ENCODE results near the gene FIGN.

Gene FIGN

DNA sequence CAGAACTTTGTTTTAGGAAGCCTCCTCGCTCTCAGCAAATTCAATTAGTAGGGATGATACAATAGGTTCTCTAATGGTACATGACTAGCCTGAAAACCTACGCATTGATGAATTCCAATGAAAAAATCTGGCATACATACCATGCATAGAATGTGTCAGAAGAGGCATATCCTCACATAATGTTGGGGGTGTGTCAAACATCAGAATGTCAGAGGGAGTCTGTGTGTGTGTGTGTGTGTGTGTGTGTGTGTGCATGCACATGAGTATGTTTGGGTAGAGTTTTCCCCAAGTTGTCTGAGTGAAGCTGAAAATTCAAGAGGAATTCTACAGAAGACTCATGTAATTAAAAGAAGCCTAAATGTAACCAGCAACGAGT is 78.5 kb downstream of the FIGN start:
- no peak overlapping the region for H3K14ac ChIP-seq (ENCODE audit: low read length)
- no CpG with 5 or more reads among the region's 3 CpGs for WGBS (ENCODE audit: extremely low coverage, insufficient coverage, insufficient read length)
- no peak overlapping the region for H2AK5ac ChIP-seq (ENCODE audit: low read length)
- no peak overlapping the region for H3K18ac ChIP-seq (ENCODE audit: low read length)
- H3K4ac ChIP-seq (ENCODE audit: low read depth, low read length), result no peak overlapping the region
- H4K8ac ChIP-seq (ENCODE audit: low read depth, low read length), result no peak overlapping the region
- H3K4me1 ChIP-seq (ENCODE audit: control insufficient read depth in 1 of 2, insufficient read depth in 2 of 2, low read length in 2 of 2), result peaks cover 8 to 15% of the 10 kb centered on the region in 2 experiments
- no peak overlapping the region for H3K27ac ChIP-seq (ENCODE audit: low read depth, low read length)
- H3K4me2 ChIP-seq (ENCODE audit: low read length), result no peak overlapping the region
- H3K36me3 ChIP-seq (ENCODE audit: control insufficient read depth in 1 of 2, insufficient read depth in 2 of 2, low read length in 2 of 2), result no peaks in the 10 kb centered on the region
- H4K12ac ChIP-seq (ENCODE audit: low read depth, low read length), result no peak overlapping the region
- H3K79me2 ChIP-seq (ENCODE audit: control insufficient read depth, insufficient read depth, low read length, poor library complexity), result peaks cover 2% of the 10 kb centered on the region
- no peak overlapping the region for H2BK120ac ChIP-seq (ENCODE audit: insufficient read depth, low read length, poor library complexity)
- no peaks in the 10 kb centered on the region for H3K9me3 ChIP-seq (ENCODE audit: insufficient read depth, low read depth, low read length)
- no peak overlapping the region for H3K9ac ChIP-seq (ENCODE audit: low read length)
- no peaks in the 10 kb centered on the region for H3K79me1 ChIP-seq (ENCODE audit: low read length)
- no peak overlapping the region for H3K23ac ChIP-seq (ENCODE audit: low read length)
- H3K4me3 ChIP-seq (ENCODE audit: low read depth, low read length), result no peak overlapping the region
- H2AFZ ChIP-seq (ENCODE audit: insufficient read depth, low read length, poor library complexity), result no peak overlapping the region
- no peak overlapping the region for H2BK5ac ChIP-seq (ENCODE audit: low read depth, low read length, poor library complexity)
- DNase-seq, result peak; percentile 22 to 57
- H3K27me3 ChIP-seq (ENCODE audit: insufficient read depth, low read length), result no peaks in the 10 kb centered on the region
- H2BK12ac ChIP-seq (ENCODE audit: low read length), result no peak overlapping the region
- H4K91ac ChIP-seq (ENCODE audit: low read depth, low read length), result no peak overlapping the region

DNA sequence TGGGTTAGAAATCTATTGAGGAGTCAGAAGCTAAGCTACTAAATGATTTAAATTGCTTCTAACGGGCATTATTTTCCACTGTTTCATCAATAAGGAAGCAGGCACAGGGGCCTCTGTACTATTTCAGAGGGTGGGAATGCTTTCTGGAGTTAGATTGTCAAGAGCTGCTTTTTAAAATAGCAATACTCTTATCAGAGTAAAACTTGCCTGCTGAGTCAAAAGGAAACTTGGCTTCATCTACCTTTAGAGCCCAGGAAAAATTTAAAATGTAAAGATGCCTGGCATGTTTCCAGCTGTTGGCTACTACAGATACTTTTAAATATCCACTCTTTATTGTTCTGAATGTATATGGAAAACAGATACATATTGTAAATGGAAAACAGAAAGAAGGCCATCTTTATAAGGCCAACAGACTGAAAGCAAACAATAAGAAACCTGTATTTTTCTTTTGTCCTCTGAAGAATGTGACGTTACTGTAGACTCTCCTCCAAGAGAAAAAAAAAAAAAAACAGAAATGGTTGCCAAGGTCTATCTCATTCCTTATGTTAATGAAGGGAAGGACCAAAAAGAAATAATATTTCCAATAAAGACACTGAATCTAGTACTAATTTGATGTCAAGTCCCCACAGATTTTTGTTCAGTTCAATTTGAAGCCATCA is 79.1 kb downstream of the FIGN start:
- peak overlapping the region; percentile 58 for H2BK120ac ChIP-seq (ENCODE audit: insufficient read depth, low read length, poor library complexity)
- H2BK5ac ChIP-seq (ENCODE audit: low read depth, low read length, poor library complexity), result no peak overlapping the region
- H2BK12ac ChIP-seq (ENCODE audit: low read length), result no peak overlapping the region
- H3K4me3 ChIP-seq (ENCODE audit: low read depth, low read length), result no peak overlapping the region
- H3K4me2 ChIP-seq (ENCODE audit: low read length), result no peak overlapping the region
- WGBS (ENCODE audit: extremely low coverage, insufficient coverage, insufficient read length), result no CpG with 5 or more reads among the region's 2 CpGs
- no peaks in the 10 kb centered on the region for H3K79me1 ChIP-seq (ENCODE audit: low read length)
- no peak overlapping the region for H4K12ac ChIP-seq (ENCODE audit: low read depth, low read length)
- peaks cover 8 to 12% of the 10 kb centered on the region in 2 experiments for H3K4me1 ChIP-seq (ENCODE audit: control insufficient read depth in 1 of 2, insufficient read depth in 2 of 2, low read length in 2 of 2)
- no peak overlapping the region for H4K91ac ChIP-seq (ENCODE audit: low read depth, low read length)
- H3K27ac ChIP-seq (ENCODE audit: low read depth, low read length), result peak overlapping the region; percentile 4
- H3K36me3 ChIP-seq (ENCODE audit: control insufficient read depth in 1 of 2, insufficient read depth in 2 of 2, low read length in 2 of 2), result no peaks in the 10 kb centered on the region
- no peak overlapping the region for H3K23ac ChIP-seq (ENCODE audit: low read length)
- H2AK5ac ChIP-seq (ENCODE audit: low read length), result no peak overlapping the region
- no peak overlapping the region for H3K9ac ChIP-seq (ENCODE audit: low read length)
- H3K14ac ChIP-seq (ENCODE audit: low read length), result no peak overlapping the region
- no peaks in the 10 kb centered on the region for H3K27me3 ChIP-seq (ENCODE audit: insufficient read depth, low read length)
- peaks cover 2% of the 10 kb centered on the region for H3K79me2 ChIP-seq (ENCODE audit: control insufficient read depth, insufficient read depth, low read length, poor library complexity)
- H3K4ac ChIP-seq (ENCODE audit: low read depth, low read length), result no peak overlapping the region
- no peaks in the 10 kb centered on the region for H3K9me3 ChIP-seq (ENCODE audit: insufficient read depth, low read depth, low read length)
- no peak overlapping the region for H4K8ac ChIP-seq (ENCODE audit: low read depth, low read length)
- no peak overlapping the region for H2AFZ ChIP-seq (ENCODE audit: insufficient read depth, low read length, poor library complexity)
- no peak for DNase-seq
- no peak overlapping the region for H3K18ac ChIP-seq (ENCODE audit: low read length)

DNA sequence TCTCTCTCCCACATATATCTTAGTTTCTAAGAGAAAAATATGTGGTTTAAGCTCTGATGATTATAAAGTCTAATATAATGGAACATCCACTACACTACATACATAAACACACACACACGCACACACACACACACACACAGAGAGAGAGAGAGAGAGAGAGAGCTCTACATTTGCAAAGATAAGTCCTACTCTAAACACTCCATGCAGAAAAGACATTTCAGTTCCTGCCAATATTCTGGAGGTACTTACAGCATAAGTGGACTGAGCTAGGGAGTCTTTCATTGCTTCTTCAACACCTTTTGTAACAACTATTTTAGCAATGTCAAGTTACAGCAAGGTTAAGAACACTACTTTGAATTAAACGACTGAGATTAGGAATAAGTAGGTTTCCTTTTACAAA is 80.1 kb downstream of the FIGN start:
- H4K91ac ChIP-seq (ENCODE audit: low read depth, low read length), result no peak overlapping the region
- peaks cover 8 to 12% of the 10 kb centered on the region in 2 experiments for H3K4me1 ChIP-seq (ENCODE audit: control insufficient read depth in 1 of 2, insufficient read depth in 2 of 2, low read length in 2 of 2)
- no peak overlapping the region for H2BK5ac ChIP-seq (ENCODE audit: low read depth, low read length, poor library complexity)
- no peak overlapping the region for H3K4ac ChIP-seq (ENCODE audit: low read depth, low read length)
- H3K23ac ChIP-seq (ENCODE audit: low read length), result no peak overlapping the region
- no peak for DNase-seq
- no peak overlapping the region for H4K8ac ChIP-seq (ENCODE audit: low read depth, low read length)
- H2AK5ac ChIP-seq (ENCODE audit: low read length), result no peak overlapping the region
- H3K9me3 ChIP-seq (ENCODE audit: insufficient read depth, low read depth, low read length), result no peaks in the 10 kb centered on the region
- H2AFZ ChIP-seq (ENCODE audit: insufficient read depth, low read length, poor library complexity), result no peak overlapping the region
- H3K4me3 ChIP-seq (ENCODE audit: low read depth, low read length), result no peak overlapping the region
- WGBS (ENCODE audit: extremely low coverage, insufficient coverage, insufficient read length), result no CpG with 5 or more reads among the region's 2 CpGs
- H3K36me3 ChIP-seq (ENCODE audit: control insufficient read depth in 1 of 2, insufficient read depth in 2 of 2, low read length in 2 of 2), result no peaks in the 10 kb centered on the region
- no peaks in the 10 kb centered on the region for H3K27me3 ChIP-seq (ENCODE audit: insufficient read depth, low read length)
- H2BK12ac ChIP-seq (ENCODE audit: low read length), result no peak overlapping the region
- no peaks in the 10 kb centered on the region for H3K79me1 ChIP-seq (ENCODE audit: low read length)
- H3K9ac ChIP-seq (ENCODE audit: low read length), result no peak overlapping the region
- peaks cover 2% of the 10 kb centered on the region for H3K79me2 ChIP-seq (ENCODE audit: control insufficient read depth, insufficient read depth, low read length, poor library complexity)
- no peak overlapping the region for H2BK120ac ChIP-seq (ENCODE audit: insufficient read depth, low read length, poor library complexity)
- H3K4me2 ChIP-seq (ENCODE audit: low read length), result no peak overlapping the region
- no peak overlapping the region for H3K18ac ChIP-seq (ENCODE audit: low read length)
- no peak overlapping the region for H4K12ac ChIP-seq (ENCODE audit: low read depth, low read length)
- no peak overlapping the region for H3K14ac ChIP-seq (ENCODE audit: low read length)
- H3K27ac ChIP-seq (ENCODE audit: low read depth, low read length), result no peak overlapping the region

DNA sequence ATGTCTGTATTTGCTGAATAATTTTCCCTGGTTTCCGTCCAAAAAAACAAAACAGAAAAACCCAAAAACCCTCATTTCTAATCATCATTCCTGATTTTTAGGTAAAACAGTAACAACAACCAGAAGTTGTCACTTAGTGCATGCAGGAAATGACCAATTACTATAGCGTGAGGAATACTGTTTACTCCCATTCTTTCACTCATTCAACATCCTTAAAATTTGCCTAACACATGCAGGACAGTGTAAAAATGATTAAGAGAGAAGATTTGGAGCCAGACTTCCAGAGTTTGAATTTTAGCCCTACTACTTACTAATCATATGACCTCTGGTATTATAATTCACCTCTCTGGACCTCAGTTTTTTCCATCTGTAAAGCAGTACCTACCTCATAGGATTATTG is 83.1 kb downstream of the FIGN start:
- WGBS (ENCODE audit: extremely low coverage, insufficient coverage, insufficient read length), result no CpG with 5 or more reads among the region's 2 CpGs
- no peak overlapping the region for H3K18ac ChIP-seq (ENCODE audit: low read length)

More for the DNA sequence above, 83.1 kb downstream of the FIGN start:
- Histone ChIP-seq H3K14ac (ENCODE audit: low read length) (no peak overlapping the region), H2BK120ac (ENCODE audit: insufficient read depth, low read length, poor library complexity) (no peak overlapping the region), H4K91ac (ENCODE audit: low read depth, low read length) (no peak overlapping the region), H2BK12ac (ENCODE audit: low read length) (no peak overlapping the region), H3K4me2 (ENCODE audit: low read length) (no peak overlapping the region), H3K27me3 (ENCODE audit: insufficient read depth, low read length) (no peaks in the 10 kb centered on the region), H3K9me3 (ENCODE audit: insufficient read depth, low read depth, low read length) (peaks cover 2% of the 10 kb centered on the region), H3K4me1 (ENCODE audit: control insufficient read depth in 1 of 2, insufficient read depth in 2 of 2, low read length in 2 of 2) (peaks cover 2 to 5% of the 10 kb centered on the region in 2 experiments), H3K4ac (ENCODE audit: low read depth, low read length) (no peak overlapping the region), H3K23ac (ENCODE audit: low read length) (no peak overlapping the region), H3K79me1 (ENCODE audit: low read length) (no peaks in the 10 kb centered on the region), H2AK5ac (ENCODE audit: low read length) (no peak overlapping the region), H2AFZ (ENCODE audit: insufficient read depth, low read length, poor library complexity) (no peak overlapping the region), H3K4me3 (ENCODE audit: low read depth, low read length) (no peak overlapping the region), H4K8ac (ENCODE audit: low read depth, low read length) (no peak overlapping the region), H3K79me2 (ENCODE audit: control insufficient read depth, insufficient read depth, low read length, poor library complexity) (no peaks in the 10 kb centered on the region), H3K9ac (ENCODE audit: low read length) (no peak overlapping the region), H3K36me3 (ENCODE audit: control insufficient read depth in 1 of 2, insufficient read depth in 2 of 2, low read length in 2 of 2) (no peaks in the 10 kb centered on the region), H3K27ac (ENCODE audit: low read depth, low read length) (no peak overlapping the region), H4K12ac (ENCODE audit: low read depth, low read length) (no peak overlapping the region), H2BK5ac (ENCODE audit: low read depth, low read length, poor library complexity) (no peak overlapping the region)
- DNase-seq, result no peak
